HepG2 (cell line): ENCODE measurements around the gene P3H4. TPM values are rescaled to one million over a fixed set of nuclear protein-coding genes. Genes with fewer than 3 reads are reported as not detected.

ENCODE experiments used
- BRD4 ChIP-seq: sonication (generic); formaldehyde crosslinking; IDR thresholded peaks from 2 replicates; pipeline ENCODE4 v1.4.0; 2020; ENCODE audit warnings: missing genetic modification reagents
- GFI1 ChIP-seq: sonication (generic); formaldehyde crosslinking; IDR thresholded peaks from 2 replicates; pipeline ENCODE4 v1.5.0; 2020; ENCODE audit warnings: missing genetic modification reagents, mild to moderate bottlenecking, borderline replicate concordance
- HOXA5 ChIP-seq: sonication (generic); formaldehyde crosslinking; IDR thresholded peaks from 2 replicates; pipeline ENCODE4 v1.4.0; 2020; ENCODE audit warnings: missing genetic modification reagents
- KAT8 ChIP-seq: IDR thresholded peaks from 2 replicates; pipeline ENCODE4 v1.6.1; 2016; ENCODE audit warnings: missing genetic modification reagents, missing compliant biosample characterization
- MZF1 ChIP-seq: sonication (generic); formaldehyde crosslinking; IDR thresholded peaks from 2 replicates; pipeline ENCODE4 v1.8.1; 2023; ENCODE audit warnings: mild to moderate bottlenecking, missing genetic modification reagents, borderline replicate concordance
- NCOA1 ChIP-seq: sonication (generic); formaldehyde crosslinking; IDR thresholded peaks from 2 replicates; pipeline ENCODE4 v1.9.0; 2021; ENCODE audit warnings: missing genetic modification reagents
- NFE2L1 ChIP-seq: sonication (generic); formaldehyde crosslinking; IDR thresholded peaks from 2 replicates; pipeline ENCODE4 v1.4.0; 2020; ENCODE audit warnings: missing genetic modification reagents, mild to moderate bottlenecking, borderline replicate concordance
- NFKBIZ ChIP-seq: IDR thresholded peaks from 2 replicates; pipeline ENCODE4 v1.6.1; 2018; ENCODE audit warnings: missing genetic modification reagents, missing compliant biosample characterization
- PCBP2 ChIP-seq: fragments of 200-400 bp; formaldehyde crosslinking; optimal IDR thresholded peaks from 2 replicates; pipeline ENCODE3; 2018; ENCODE audit warnings: low read length, low read depth; ENCODE audit not compliant: poor library complexity, severe bottlenecking
- SALL1 ChIP-seq: sonication (generic); formaldehyde crosslinking; IDR thresholded peaks from 2 replicates; pipeline ENCODE4 v1.8.0; 2022; ENCODE audit warnings: mild to moderate bottlenecking, missing genetic modification reagents
- SAP130 ChIP-seq: IDR thresholded peaks from 2 replicates; pipeline ENCODE4 v1.6.1; 2016; ENCODE audit warnings: low read depth
- ZBTB44 ChIP-seq: sonication (generic); formaldehyde crosslinking; IDR thresholded peaks from 2 replicates; pipeline ENCODE4 v1.4.0; 2020; ENCODE audit warnings: missing genetic modification reagents
- ZNF136 ChIP-seq: sonication (generic); formaldehyde crosslinking; IDR thresholded peaks from 2 replicates; pipeline ENCODE4 v1.8.1; 2022; ENCODE audit warnings: low read depth, mild to moderate bottlenecking, moderate library complexity, missing genetic modification reagents
- ZNF260 ChIP-seq: sonication (generic); formaldehyde crosslinking; IDR thresholded peaks from 2 replicates; pipeline ENCODE4 v1.4.0; 2020; ENCODE audit warnings: missing genetic modification reagents, low read depth, mild to moderate bottlenecking, borderline replicate concordance
- ZNF292 ChIP-seq: sonication (generic); formaldehyde crosslinking; IDR thresholded peaks from 2 replicates; pipeline ENCODE4 v1.8.1; 2022; ENCODE audit warnings: mild to moderate bottlenecking, low read depth, missing genetic modification reagents, borderline replicate concordance
- ZNF703 ChIP-seq: sonication (generic); formaldehyde crosslinking; IDR thresholded peaks from 2 replicates; pipeline ENCODE4 v1.5.1; 2020; ENCODE audit warnings: missing genetic modification reagents, mild to moderate bottlenecking, moderate library complexity, borderline replicate concordance
- ZNF790 ChIP-seq: sonication (generic); formaldehyde crosslinking; IDR thresholded peaks from 2 replicates; pipeline ENCODE4 v1.8.0; 2022; ENCODE audit warnings: missing genetic modification reagents, mild to moderate bottlenecking, borderline replicate concordance
- polyA plus RNA-seq, 8 experiments: library from polyadenylated mRNA; depleted of rRNA in 3 of 8; stranded (reverse) in 7 of 8; unstranded in 1 of 8; fragments of >200 nt; fragmentation: Illumina TruSeq in 4 of 8; extraction: Trizol in 4 of 8; gene quantifications; 2 replicates each; pipeline versions ENCODE4 v1.2.1 to v1.2.3, GENCODE V29; 2011 to 2016; ENCODE audit warnings: low read depth in 4 of 8, missing spikeins in 1 of 8, mixed read lengths in 1 of 8; ENCODE audit not compliant: insufficient read depth in 1 of 8
- total RNA-seq, 5 experiments: library from RNA; depleted of rRNA; stranded (reverse); fragments of >200 nt; fragmentation: Illumina TruSeq; extraction: Trizol; gene quantifications; 2 replicates each; pipeline ENCODE4 v1.2.3, GENCODE V29; 2016; ENCODE audit warnings: low read depth in 1 of 5
- TF ChIP-seq, protein P1 (sequence below): sonication (generic); formaldehyde crosslinking; IDR thresholded peaks from 2 replicates; pipeline ENCODE4 v1.4.0; 2020; ENCODE audit warnings: mild to moderate bottlenecking, missing genetic modification reagents
- TF ChIP-seq, protein P2 (sequence below): sonication (generic); formaldehyde crosslinking; IDR thresholded peaks from 2 replicates; pipeline ENCODE4 v1.8.0; 2022; ENCODE audit warnings: mild to moderate bottlenecking, missing genetic modification reagents; ENCODE audit not compliant: insufficient replicate concordance
- TF ChIP-seq, protein P3 (sequence below): sonication (generic); formaldehyde crosslinking; IDR thresholded peaks from 2 replicates; pipeline ENCODE4 v1.5.0; 2020; ENCODE audit warnings: mild to moderate bottlenecking, missing genetic modification reagents

Gene P3H4
- total and polyA plus RNA-seq, 2 of the 13 experiments (the other 11 are each of a cell fraction or from before 2014, with no cell fraction given) = 37.1 to 50.6 TPM

GRCh38 chr17:41812381-41813151 is 817 bp upstream of the P3H4 start, which contains the start of gene FKBP10 (continued):
- TF ChIP-seq, protein P1, sequence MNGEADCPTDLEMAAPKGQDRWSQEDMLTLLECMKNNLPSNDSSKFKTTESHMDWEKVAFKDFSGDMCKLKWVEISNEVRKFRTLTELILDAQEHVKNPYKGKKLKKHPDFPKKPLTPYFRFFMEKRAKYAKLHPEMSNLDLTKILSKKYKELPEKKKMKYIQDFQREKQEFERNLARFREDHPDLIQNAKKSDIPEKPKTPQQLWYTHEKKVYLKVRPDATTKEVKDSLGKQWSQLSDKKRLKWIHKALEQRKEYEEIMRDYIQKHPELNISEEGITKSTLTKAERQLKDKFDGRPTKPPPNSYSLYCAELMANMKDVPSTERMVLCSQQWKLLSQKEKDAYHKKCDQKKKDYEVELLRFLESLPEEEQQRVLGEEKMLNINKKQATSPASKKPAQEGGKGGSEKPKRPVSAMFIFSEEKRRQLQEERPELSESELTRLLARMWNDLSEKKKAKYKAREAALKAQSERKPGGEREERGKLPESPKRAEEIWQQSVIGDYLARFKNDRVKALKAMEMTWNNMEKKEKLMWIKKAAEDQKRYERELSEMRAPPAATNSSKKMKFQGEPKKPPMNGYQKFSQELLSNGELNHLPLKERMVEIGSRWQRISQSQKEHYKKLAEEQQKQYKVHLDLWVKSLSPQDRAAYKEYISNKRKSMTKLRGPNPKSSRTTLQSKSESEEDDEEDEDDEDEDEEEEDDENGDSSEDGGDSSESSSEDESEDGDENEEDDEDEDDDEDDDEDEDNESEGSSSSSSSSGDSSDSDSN = no peak; the same call in 1 of the 2 replicates
- TF ChIP-seq NFE2L1 (CRISPR knock-in tag) (no peak), ZNF790 (CRISPR knock-in tag) (no peak), GFI1 (no peak), MZF1 (0 out of 2 replicates have a peak, but pooled peaks have one; percentile 77), NCOA1 (CRISPR knock-in tag) (no peak), ZNF703 (no peak), KAT8 (CRISPR knock-in tag) (no peak), SALL1 (CRISPR knock-in tag) (no peak; the same call in none of the 2 replicates), NFKBIZ (CRISPR knock-in tag) (no peak), SAP130 (peak; percentile 82), PCBP2 (peak; percentile 26), ZNF292 (CRISPR knock-in tag) (no peak; the same call in 1 of the 2 replicates), ZNF136 (CRISPR knock-in tag) (no peak; the same call in 1 of the 2 replicates), ZBTB44 (CRISPR knock-in tag) (no peak), BRD4 (CRISPR knock-in tag) (no peak; the same call in 1 of the 2 replicates), HOXA5 (CRISPR knock-in tag) (no peak), ZNF260 (CRISPR knock-in tag) (no peak)
- TF ChIP-seq, protein P2, sequence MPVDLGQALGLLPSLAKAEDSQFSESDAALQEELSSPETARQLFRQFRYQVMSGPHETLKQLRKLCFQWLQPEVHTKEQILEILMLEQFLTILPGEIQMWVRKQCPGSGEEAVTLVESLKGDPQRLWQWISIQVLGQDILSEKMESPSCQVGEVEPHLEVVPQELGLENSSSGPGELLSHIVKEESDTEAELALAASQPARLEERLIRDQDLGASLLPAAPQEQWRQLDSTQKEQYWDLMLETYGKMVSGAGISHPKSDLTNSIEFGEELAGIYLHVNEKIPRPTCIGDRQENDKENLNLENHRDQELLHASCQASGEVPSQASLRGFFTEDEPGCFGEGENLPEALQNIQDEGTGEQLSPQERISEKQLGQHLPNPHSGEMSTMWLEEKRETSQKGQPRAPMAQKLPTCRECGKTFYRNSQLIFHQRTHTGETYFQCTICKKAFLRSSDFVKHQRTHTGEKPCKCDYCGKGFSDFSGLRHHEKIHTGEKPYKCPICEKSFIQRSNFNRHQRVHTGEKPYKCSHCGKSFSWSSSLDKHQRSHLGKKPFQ = peak; percentile 52
- TF ChIP-seq, protein P3, sequence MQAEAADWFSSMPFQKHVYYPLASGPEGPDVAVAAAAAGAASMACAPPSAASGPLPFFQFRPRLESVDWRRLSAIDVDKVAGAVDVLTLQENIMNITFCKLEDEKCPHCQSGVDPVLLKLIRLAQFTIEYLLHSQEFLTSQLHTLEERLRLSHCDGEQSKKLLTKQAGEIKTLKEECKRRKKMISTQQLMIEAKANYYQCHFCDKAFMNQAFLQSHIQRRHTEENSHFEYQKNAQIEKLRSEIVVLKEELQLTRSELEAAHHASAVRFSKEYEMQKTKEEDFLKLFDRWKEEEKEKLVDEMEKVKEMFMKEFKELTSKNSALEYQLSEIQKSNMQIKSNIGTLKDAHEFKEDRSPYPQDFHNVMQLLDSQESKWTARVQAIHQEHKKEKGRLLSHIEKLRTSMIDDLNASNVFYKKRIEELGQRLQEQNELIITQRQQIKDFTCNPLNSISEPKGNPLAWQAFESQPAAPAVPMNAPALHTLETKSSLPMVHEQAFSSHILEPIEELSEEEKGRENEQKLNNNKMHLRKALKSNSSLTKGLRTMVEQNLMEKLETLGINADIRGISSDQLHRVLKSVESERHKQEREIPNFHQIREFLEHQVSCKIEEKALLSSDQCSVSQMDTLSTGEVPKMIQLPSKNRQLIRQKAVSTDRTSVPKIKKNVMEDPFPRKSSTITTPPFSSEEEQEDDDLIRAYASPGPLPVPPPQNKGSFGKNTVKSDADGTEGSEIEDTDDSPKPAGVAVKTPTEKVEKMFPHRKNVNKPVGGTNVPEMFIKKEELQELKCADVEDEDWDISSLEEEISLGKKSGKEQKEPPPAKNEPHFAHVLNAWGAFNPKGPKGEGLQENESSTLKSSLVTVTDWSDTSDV = no peak
